Measurements from ENCODE around the gene DICER1. TPM values are rescaled to one million over a fixed set of nuclear protein-coding genes. Genes with fewer than 3 reads are reported as not detected.

DICER1 gene
- total and polyA plus RNA-seq, 2 experiments from 2014 or later: 21.4 to 59.2 TPM

- Histone ChIP-seq H3K79me2 (replicated peaks; ENCODE audit: insufficient read depth) (no peaks in the 10 kb centered on the region), H2AFZ (no peak overlapping the region), H3K4me3 (no peak overlapping the region), H3K9me2 (ENCODE audit: insufficient read depth) (peaks cover 6% of the 10 kb centered on the region; the same call in 1 of the 2 replicates), H4K20me1 (replicated peaks; ENCODE audit: insufficient read depth) (no peaks in the 10 kb centered on the region), H3K27me3 (ENCODE audit: insufficient read depth) (no peaks in the 10 kb centered on the region), H3K27ac (ENCODE audit: low read depth) (no peak overlapping the region), H3K4me1 (ENCODE audit: insufficient read depth) (no peaks in the 10 kb centered on the region), H3F3A (replicated peaks; ENCODE audit: low read depth) (no peaks in the 10 kb centered on the region), H3K36me3 (ENCODE audit: insufficient read depth) (no peaks in the 10 kb centered on the region), H3K4me2 (no peak overlapping the region)
- no peaks in the 10 kb centered on the region for H3K36me3 Mint-ChIP-seq (ENCODE audit: low read depth)
- no peak for ATAC-seq
- no peaks in the 10 kb centered on the region for H3K9me3 Mint-ChIP-seq
- no peak for DNase-seq (ENCODE audit: low spot score)
- peaks cover 10% of the 10 kb centered on the region for H3K27me3 Mint-ChIP-seq (ENCODE audit: insufficient read depth, low read depth, poor library complexity)
- TF ChIP-seq ZNF331 (CRISPR knock-in tag; IDR thresholded peaks at IDR 0.05; ENCODE audit: low read depth) (no peak), ZNF114 (CRISPR knock-in tag; IDR thresholded peaks at IDR 0.05) (no peak), CTCF (conservative IDR thresholded peaks at IDR 0.05; ENCODE audit: low read depth in 2 of 2) (no peak), ZNF462 (CRISPR knock-in tag; IDR thresholded peaks at IDR 0.05) (no peak), ETS1 (IDR thresholded peaks at IDR 0.05) (no peak), NANOG (IDR thresholded peaks at IDR 0.05; ENCODE audit: borderline replicate concordance) (no peak), EZH2 (IDR thresholded peaks at IDR 0.05; ENCODE audit: low read depth, unreplicated experiment) (no peak), CREB1 (CRISPR knock-in tag; IDR thresholded peaks at IDR 0.05; ENCODE audit: low read depth) (no peak), EZH2phosphoT487 (IDR thresholded peaks at IDR 0.05; ENCODE audit: unreplicated experiment) (no peak), POLR2AphosphoS5 (IDR thresholded peaks at IDR 0.05; ENCODE audit: low read depth) (no peak), JUNB (IDR thresholded peaks at IDR 0.05; ENCODE audit: unreplicated experiment) (no peak), STAT1 (IDR thresholded peaks at IDR 0.05; ENCODE audit: unreplicated experiment) (no peak), REST (IDR thresholded peaks at IDR 0.05; ENCODE audit: unreplicated experiment) (no peak)
- no peaks in the 10 kb centered on the region; the same call in 2 of the 3 replicates for H3K4me1 Mint-ChIP-seq
- H3K27ac Mint-ChIP-seq: no peak overlapping the region
- H3K4me3 Mint-ChIP-seq: no peak overlapping the region
These were observed 95.8 kb downstream of the DICER1 start for GRCh38 chr14:95061317-95062093.
